Sigmoid colon (tissue), 7 donors: Measurements from ENCODE around the gene GATA5. TPM values are rescaled to one million over a fixed set of nuclear protein-coding genes. Genes with fewer than 3 reads are reported as not detected.

Source experiments
- DNase-seq: peaks from one replicate; pipeline ENCODE4 v3.0.0-alpha.2; 2019
- H3K27ac ChIP-seq, 4 donors: fragments of 200-600 bp; sonication (generic); one replicate each; pipeline ENCODE4 v1.5.1; 2016 to 2019; ENCODE audit warnings: mild to moderate bottlenecking in 1 of 4
- H3K27me3 ChIP-seq, 3 donors: fragments of 200-600 bp; sonication (generic); one replicate each; pipeline ENCODE4 v1.5.1; 2019; ENCODE audit warnings: mild to moderate bottlenecking in 1 of 3
- H3K36me3 ChIP-seq, 4 donors: fragments of 200-600 bp; sonication (generic); one replicate each; pipeline ENCODE4 v1.5.1; 2016 to 2019
- H3K4me1 ChIP-seq, 4 donors: fragments of 200-600 bp; sonication (generic); one replicate each; pipeline ENCODE4 v1.5.1; 2017 to 2019
- H3K4me3 ChIP-seq, 4 donors: fragments of 200-600 bp; sonication (generic); one replicate each; pipeline ENCODE4 v1.5.1; 2017 to 2019; ENCODE audit warnings: mild to moderate bottlenecking in 2 of 4, moderate library complexity in 1 of 4
- H3K9me3 ChIP-seq, 4 donors: fragments of 200-600 bp in 3 of 4; sonication (generic) in 3 of 4; one replicate each; pipeline versions ENCODE4 v1.5.1 to v1.6.1; 2013 to 2019
- EP300 ChIP-seq, 4 donors: sonication (generic); formaldehyde crosslinking; IDR thresholded peaks; one replicate each; pipeline ENCODE4 v1.6.1; 2017; ENCODE audit warnings: antibody characterized with exemption in 4 of 4
- POLR2A ChIP-seq, 2 donors: fragments of 450-650 bp; IDR thresholded peaks; one replicate each; pipeline ENCODE4 v1.6.1; 2016; ENCODE audit warnings: antibody characterized with exemption in 2 of 2, mild to moderate bottlenecking in 2 of 2, moderate library complexity in 2 of 2
- POLR2AphosphoS5 ChIP-seq, 4 donors: sonication (generic); formaldehyde crosslinking; IDR thresholded peaks; one replicate each; pipeline ENCODE4 v1.6.1; 2017; ENCODE audit warnings: antibody characterized with exemption in 4 of 4
- WGBS, 2 donors: extraction: QIAGEN DNeasy Blood & Tissue Kit; methylation state at CpG; one replicate each; pipeline ENCODE4 v1.1.7; 2013; 5-methylcytosine and 5-hydroxymethylcytosine counted together
- intact Hi-C: fragments of 100-400 bp; cut with DNase I; formaldehyde crosslinking; loops from one replicate; pipeline ENCODE4 v1.15.1; 2023
- polyA plus RNA-seq, 3 donors: library from polyadenylated mRNA; stranded (reverse); fragments of 200-250 nt; gene quantifications; one replicate each; pipeline ENCODE4 v1.2.3, GENCODE V29; 2013
- total RNA-seq, 4 donors: library from RNA; depleted of rRNA; stranded (reverse); fragments of >200 nt; gene quantifications; one replicate each; pipeline ENCODE4 v1.1.0, GENCODE V29; 2016
- TF ChIP-seq, protein P1 (sequence below), 4 experiments: fragments of 450-650 bp in 3 of 4; fragments of 200-600 bp in 1 of 4; IDR thresholded peaks; one replicate each; pipeline ENCODE4 v1.5.1; 2016 to 2019; ENCODE audit warnings: antibody characterized with exemption in 4 of 4, mild to moderate bottlenecking in 3 of 4, moderate library complexity in 2 of 4
- donor health status: healthy with polysubstance abuse.
- donor health status: Bipolar disorder and iron deficiency.
- donor health status: healthy.

Gene GATA5
- total and polyA plus RNA-seq, 7 donors, result 0.03 to 0.36 TPM; not detected in 5

DNA sequence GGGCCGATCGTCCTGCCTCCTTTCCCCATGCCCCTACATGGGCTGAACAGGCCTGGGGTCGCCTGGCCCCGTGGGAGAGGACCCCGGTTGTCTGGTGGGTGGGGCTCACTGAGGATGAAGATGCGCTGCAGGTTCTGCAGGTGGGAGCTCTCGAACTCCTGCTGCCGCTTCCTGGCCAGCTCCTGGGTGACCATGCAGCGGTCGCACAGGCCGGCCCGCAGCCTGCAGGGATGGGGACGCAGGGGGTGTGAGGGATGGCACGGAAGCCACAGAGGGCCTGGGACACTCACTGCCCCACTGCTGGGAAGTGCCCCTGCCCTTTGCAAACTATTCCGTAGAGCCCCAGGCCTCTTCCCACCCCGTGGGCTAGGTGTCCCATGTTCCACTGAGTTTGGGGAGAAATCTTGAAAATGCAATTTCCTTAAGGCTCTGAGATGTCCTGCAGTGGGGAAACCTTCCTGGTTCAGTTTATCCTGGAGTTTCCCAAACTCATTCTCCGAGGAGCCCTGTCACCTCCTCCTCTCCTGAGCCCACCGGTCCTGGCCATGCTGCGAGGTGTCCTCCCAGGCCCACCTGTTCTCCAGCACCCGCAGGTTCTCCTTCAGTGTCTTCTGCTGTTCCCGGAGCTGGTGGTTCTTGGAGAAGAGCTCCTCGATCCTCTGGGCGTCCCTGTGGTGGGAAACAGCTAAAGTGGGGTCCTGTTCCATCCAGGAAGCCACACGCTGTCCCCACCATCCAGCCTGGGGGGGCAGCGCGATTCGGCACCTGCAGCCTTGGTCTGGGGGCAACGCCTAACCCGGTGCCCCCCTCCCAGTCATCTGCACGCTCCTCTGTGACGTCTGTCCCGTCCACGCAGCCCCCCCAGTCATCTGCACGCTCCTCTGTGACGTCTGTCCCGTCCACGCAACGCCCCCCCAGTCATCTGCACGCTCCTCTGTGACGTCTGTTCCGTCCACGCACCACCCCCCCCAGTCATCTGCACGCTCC, 58.9 kb downstream of the GATA5 start:
- H3K36me3 ChIP-seq, result no peaks in the 10 kb centered on the region
- WGBS, 2 donors, result 87 to 91% methylated on average over 43 of the region's 43 CpGs
- H3K27ac ChIP-seq, result no peak overlapping the region
- DNase-seq, result no peak
- TF ChIP-seq POLR2A (IDR thresholded peaks at IDR 0.05), result no peak
- no peak for TF ChIP-seq POLR2AphosphoS5 (IDR thresholded peaks at IDR 0.05)
- TF ChIP-seq EP300 (IDR thresholded peaks at IDR 0.05), result no peak
- TF ChIP-seq, protein P1, sequence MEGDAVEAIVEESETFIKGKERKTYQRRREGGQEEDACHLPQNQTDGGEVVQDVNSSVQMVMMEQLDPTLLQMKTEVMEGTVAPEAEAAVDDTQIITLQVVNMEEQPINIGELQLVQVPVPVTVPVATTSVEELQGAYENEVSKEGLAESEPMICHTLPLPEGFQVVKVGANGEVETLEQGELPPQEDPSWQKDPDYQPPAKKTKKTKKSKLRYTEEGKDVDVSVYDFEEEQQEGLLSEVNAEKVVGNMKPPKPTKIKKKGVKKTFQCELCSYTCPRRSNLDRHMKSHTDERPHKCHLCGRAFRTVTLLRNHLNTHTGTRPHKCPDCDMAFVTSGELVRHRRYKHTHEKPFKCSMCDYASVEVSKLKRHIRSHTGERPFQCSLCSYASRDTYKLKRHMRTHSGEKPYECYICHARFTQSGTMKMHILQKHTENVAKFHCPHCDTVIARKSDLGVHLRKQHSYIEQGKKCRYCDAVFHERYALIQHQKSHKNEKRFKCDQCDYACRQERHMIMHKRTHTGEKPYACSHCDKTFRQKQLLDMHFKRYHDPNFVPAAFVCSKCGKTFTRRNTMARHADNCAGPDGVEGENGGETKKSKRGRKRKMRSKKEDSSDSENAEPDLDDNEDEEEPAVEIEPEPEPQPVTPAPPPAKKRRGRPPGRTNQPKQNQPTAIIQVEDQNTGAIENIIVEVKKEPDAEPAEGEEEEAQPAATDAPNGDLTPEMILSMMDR (IDR thresholded peaks at IDR 0.05), result no peak
- H3K9me3 ChIP-seq, result no peaks in the 10 kb centered on the region
- peaks cover 0 to 8% (median 0%) of the 10 kb centered on the region in 3 donors for H3K27me3 ChIP-seq
- intact Hi-C loops, result no loop called here
- H3K4me3 ChIP-seq, result no peak overlapping the region
- no peaks in the 10 kb centered on the region for H3K4me1 ChIP-seq

GRCh38 chr20:62415354-62416111, 60.3 kb downstream of the GATA5 start:
- peaks cover 0 to 3% (median 2%) of the 10 kb centered on the region in 4 donors for H3K4me1 ChIP-seq
- no peak overlapping the region for H3K27ac ChIP-seq
- H3K36me3 ChIP-seq, result no peaks in the 10 kb centered on the region
- intact Hi-C loops, result no loop called here
- DNase-seq, result no peak
- peaks cover 0 to 8% (median 0%) of the 10 kb centered on the region in 3 donors for H3K27me3 ChIP-seq
- TF ChIP-seq, protein P1 (IDR thresholded peaks at IDR 0.05), result no peak
- no peak for TF ChIP-seq POLR2A (IDR thresholded peaks at IDR 0.05)
- TF ChIP-seq POLR2AphosphoS5 (IDR thresholded peaks at IDR 0.05), result no peak
- no peak for TF ChIP-seq EP300 (IDR thresholded peaks at IDR 0.05)
- H3K4me3 ChIP-seq, result no peak overlapping the region
- 83 to 90% methylated on average over 24 of the region's 24 CpGs for WGBS, 2 donors
- H3K9me3 ChIP-seq, result no peaks in the 10 kb centered on the region

GRCh38 chr20:62413896-62414481, 61.8 kb downstream of the GATA5 start:
- H3K36me3 ChIP-seq, result no peaks in the 10 kb centered on the region
- H3K27me3 ChIP-seq, result peaks cover 0 to 8% (median 0%) of the 10 kb centered on the region in 3 donors
- H3K4me3 ChIP-seq, result no peak overlapping the region
- H3K9me3 ChIP-seq, result no peaks in the 10 kb centered on the region
- peaks cover 0 to 15% (median 14%) of the 10 kb centered on the region in 4 donors for H3K4me1 ChIP-seq
- 39 to 77% methylated on average over 22 of the region's 22 CpGs for WGBS, 2 donors
- TF ChIP-seq EP300 (IDR thresholded peaks at IDR 0.05) (no peak), POLR2AphosphoS5 (IDR thresholded peaks at IDR 0.05) (no peak), POLR2A (IDR thresholded peaks at IDR 0.05) (no peak)
- TF ChIP-seq, protein P1 (IDR thresholded peaks at IDR 0.05), result no peak
- no peak overlapping the region for H3K27ac ChIP-seq
- intact Hi-C loops, result no loop called here
- DNase-seq, result no peak

Other genes with a start within 250 kb of the GATA5 start
- 10 to 100 TPM; 31.6 to 36.8 (median 32.6) TPM for gene OSBPL2, start 237.5 kb downstream of the GATA5 start, total RNA-seq
- 10 to 100 TPM; 27.0 to 36.3 (median 28.0) TPM for gene OSBPL2, start 237.5 kb downstream of the GATA5 start, polyA plus RNA-seq
- gene ADRM1, start 173.0 kb downstream of the GATA5 start, total RNA-seq, result 100 to 1,000 TPM; 100 to 130 (median 119) TPM
- gene ADRM1, start 173.0 kb downstream of the GATA5 start, polyA plus RNA-seq, result 100 to 1,000 TPM in 1 of 3 donors, 10 to 100 TPM in 2; 61.3 to 102 (median 77.7) TPM
- gene LAMA5, start 108.7 kb downstream of the GATA5 start, total RNA-seq, result 100 to 1,000 TPM in 3 of 4 donors, 10 to 100 TPM in 1; 53.5 to 409 (median 134) TPM
- 10 to 100 TPM in 1 of 3 donors, 1 to 10 TPM in 2; 1.8 to 56.5 (median 3.2) TPM for gene LAMA5, start 108.7 kb downstream of the GATA5 start, polyA plus RNA-seq
- 1,000 to 10,000 TPM; 2,383 to 8,235 (median 5,456) TPM for gene RPS21, start 88.9 kb downstream of the GATA5 start, total RNA-seq
- 1,000 to 10,000 TPM; 2,794 to 6,260 (median 4,441) TPM for gene RPS21, start 88.9 kb downstream of the GATA5 start, polyA plus RNA-seq
- gene CABLES2, start 68.7 kb downstream of the GATA5 start, total RNA-seq, result 1 to 10 TPM; 1.8 to 6.5 (median 4.2) TPM
- 1 to 10 TPM; 3.5 to 6.9 (median 3.6) TPM for gene CABLES2, start 68.7 kb downstream of the GATA5 start, polyA plus RNA-seq
- not detected for gene RBBP8NL, start 48.5 kb downstream of the GATA5 start, total RNA-seq
- 10 to 100 TPM in 1 of 3 donors, 1 to 10 TPM in 2; 4.2 to 12.5 (median 5.4) TPM for gene RBBP8NL, start 48.5 kb downstream of the GATA5 start, polyA plus RNA-seq
- gene SLCO4A1, start 166.5 kb upstream of the GATA5 start, total RNA-seq, result 10 to 100 TPM in 1 of 4 donors, 1 to 10 TPM in 3; 5.1 to 13.2 (median 6.6) TPM
- 10 to 100 TPM in 1 of 3 donors, 1 to 10 TPM in 2; 3.6 to 26.3 (median 4.2) TPM for gene SLCO4A1, start 166.5 kb upstream of the GATA5 start, polyA plus RNA-seq
- gene NTSR1, start 232.8 kb upstream of the GATA5 start, total RNA-seq, result 10 to 100 TPM in 3 of 4 donors, 1 to 10 TPM in 1; 5.4 to 54.0 (median 27.6) TPM
- 1 to 10 TPM in 1 of 3 donors, under 1 TPM in 1, not detected in 1; 0.60 to 1.4 TPM for gene NTSR1, start 232.8 kb upstream of the GATA5 start, polyA plus RNA-seq